ENCODE measurements around the gene PIGQ.

- TF ChIP-seq CTCF (IDR thresholded peaks at IDR 0.05) (no peak), POLR2A (IDR thresholded peaks at IDR 0.05) (no peak), EP300 (IDR thresholded peaks at IDR 0.05) (no peak)
Observed at GRCh38 chr16:577796-578195, 8.0 kb downstream of the PIGQ start.

Data from ovary (tissue), 3 donors.